Measurements from ENCODE around the gene MRPL23.

GRCh38 chr11:1964955-1965354 is 17.8 kb downstream of the MRPL23 start:
- no peak for TF ChIP-seq CTCF (IDR thresholded peaks at IDR 0.05)
- TF ChIP-seq POLR2A (IDR thresholded peaks at IDR 0.05), result no peak
